HG03159 (cell line): ENCODE results near the gene SRXN1.

Experiments
- ATAC-seq: cut with Tn5 transposase; IDR thresholded peaks from one replicate; pipeline ENCODE4 v1.9.1; 2021; ENCODE audit warnings: mild to moderate bottlenecking, moderate library complexity; ENCODE audit not compliant: unreplicated experiment

Gene SRXN1

GRCh38 chr20:675453-676314 is 22.7 kb upstream of the SRXN1 start, which contains the start of gene SCRT2:
Gene SCRT2, minus strand, starts transcription at chr20:675802. Its CDS starts 201 bp downstream, at chr20:675601.
- ATAC-seq, result no peak

- no peak for ATAC-seq
Measured at GRCh38 chr20:675033-675452, 22.0 kb upstream of the SRXN1 start.

GRCh38 chr20:673603-674001 is 20.6 kb upstream of the SRXN1 start:
- ATAC-seq, result no peak

DNA sequence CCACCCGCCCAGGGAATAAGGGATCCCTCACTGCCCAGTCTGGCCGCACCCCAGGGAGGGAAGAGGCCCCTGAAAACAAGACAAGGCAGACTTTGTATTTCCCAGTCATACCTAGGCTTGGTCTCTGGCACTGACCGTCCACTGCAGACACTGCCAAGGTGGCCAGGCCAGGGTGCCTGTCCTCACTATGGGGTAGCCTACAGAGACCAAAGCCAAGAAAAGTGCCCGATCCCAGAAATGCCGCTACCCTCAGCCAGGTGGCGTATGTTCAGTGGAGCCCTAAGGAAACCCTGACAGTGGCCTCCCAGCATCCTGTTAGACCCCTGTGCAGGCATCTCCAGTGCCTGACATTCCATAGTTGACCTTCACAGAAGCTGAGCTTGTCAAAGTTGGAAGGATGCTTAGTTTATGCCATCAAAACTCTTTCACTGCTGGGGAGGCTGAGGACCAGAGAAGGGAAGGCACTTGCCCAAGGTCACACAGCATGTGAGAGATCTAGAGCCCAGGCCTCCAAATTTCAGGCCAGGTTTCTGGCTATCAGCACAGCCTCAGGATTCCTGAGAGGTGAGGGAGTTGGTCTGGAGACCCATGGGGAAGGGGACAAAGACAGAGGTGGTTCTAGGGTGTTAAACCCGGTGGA is 20.1 kb upstream of the SRXN1 start:
- no peak for ATAC-seq

DNA sequence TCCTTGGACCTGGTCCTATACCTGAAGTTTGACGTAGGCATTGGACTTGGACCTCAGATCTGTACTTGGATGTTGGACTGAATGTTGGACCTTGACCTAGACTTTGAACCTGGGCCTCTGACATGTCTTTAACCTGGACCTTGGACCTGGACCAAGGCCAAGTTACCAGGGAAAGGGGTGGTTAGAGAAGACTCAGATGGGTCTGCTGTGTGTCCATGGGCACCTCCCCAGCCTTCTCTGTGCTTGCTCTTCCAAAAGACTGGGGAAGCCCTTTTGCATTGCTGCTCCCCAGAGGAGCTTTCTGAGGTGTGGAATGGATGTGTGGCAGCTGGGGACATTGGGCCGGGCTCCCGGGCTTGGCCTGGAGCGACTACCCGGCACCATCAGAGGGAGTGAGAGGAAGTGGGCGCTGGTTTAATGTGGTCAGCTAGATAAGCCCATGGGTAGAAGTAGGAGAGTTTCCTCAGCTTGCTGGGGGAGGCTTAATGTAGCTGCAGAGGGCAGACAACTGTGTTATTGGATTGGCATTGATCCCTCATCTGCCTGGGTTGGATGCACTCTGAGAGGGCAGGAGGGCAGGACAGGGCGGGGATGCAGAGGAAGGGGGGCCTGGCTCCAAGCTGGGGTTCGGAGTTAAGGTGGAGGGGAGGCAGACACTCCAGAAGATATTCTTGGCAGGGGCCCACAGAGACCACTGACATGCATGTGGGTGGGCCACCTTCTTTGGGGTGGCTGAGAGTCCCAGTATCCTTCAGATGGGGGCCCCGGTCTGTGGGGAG is 18.4 kb upstream of the SRXN1 start:
- no peak for ATAC-seq

DNA sequence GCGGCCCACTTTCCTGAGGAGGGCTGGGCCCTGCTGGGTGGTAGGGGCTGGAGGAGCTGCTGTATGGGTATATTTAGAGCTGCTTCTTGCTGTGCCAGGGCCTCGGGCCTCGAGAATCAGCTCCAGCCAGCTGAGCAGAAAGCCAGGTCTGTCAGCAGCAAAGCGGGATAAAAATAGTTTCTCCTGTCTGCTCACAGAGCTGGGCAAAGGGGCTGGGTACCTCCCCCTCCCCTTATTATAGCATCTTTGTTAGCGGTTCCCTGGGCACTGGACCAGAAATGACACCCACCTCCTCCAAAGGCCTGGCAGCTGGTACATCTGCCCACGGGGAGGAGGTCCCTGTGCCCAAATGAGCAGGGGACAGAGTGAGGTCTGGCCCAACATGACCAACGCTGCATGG is 16.6 kb upstream of the SRXN1 start:
- no peak for ATAC-seq

- no peak for ATAC-seq
Measured at GRCh38 chr20:668638-669037, 15.6 kb upstream of the SRXN1 start.

DNA sequence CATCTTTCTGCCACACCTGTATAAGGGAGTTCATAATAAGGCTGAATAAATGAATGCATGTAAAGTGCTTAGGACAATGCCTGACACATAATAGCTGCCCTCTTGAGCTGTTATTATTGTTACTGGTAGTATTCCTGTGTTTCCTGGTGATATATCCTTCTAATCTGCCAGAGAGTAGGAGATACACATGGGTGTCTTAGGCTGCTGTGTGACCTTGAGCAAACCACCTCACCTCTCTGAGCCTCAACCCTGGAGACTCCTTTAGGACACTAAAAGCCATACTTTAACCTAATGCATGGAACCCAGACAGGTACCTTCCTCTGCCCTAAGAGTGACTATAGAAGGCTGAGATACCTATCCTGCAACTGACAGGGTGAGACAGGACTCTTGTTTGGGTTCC is 15.1 kb upstream of the SRXN1 start:
- no peak for ATAC-seq

DNA sequence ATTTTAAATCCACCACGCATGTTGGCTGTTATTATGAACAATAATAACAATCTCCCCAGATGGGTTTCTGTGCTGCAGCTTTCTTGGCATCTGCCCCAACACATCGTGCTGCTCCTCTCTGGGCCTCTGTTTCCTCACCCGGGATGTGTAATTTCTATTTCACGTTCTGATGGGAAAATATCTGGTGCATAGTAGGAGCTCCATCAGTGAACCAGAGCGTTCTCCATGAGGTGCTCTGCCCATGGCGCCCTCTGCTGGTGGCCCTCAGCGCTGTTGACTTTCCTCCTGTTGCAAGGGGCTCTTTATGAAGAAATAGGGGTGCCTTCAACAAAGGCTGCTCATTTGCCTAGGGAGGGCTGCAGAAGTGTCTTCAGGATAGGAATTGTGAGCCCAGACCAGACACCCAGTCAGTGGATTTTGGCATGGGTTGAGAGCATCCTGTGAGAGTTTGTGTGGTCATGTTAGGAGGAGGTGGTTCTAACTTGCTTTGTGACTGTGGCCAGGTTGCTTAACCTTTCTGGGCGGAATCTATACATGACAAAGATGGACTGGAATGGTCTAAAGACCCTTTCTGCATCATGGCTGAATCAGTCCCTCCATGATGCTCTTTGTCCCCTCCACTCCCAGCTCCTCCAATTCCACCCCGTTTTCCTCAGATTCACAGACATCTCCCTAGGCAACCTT is 14.5 kb upstream of the SRXN1 start:
- no peak for ATAC-seq

DNA sequence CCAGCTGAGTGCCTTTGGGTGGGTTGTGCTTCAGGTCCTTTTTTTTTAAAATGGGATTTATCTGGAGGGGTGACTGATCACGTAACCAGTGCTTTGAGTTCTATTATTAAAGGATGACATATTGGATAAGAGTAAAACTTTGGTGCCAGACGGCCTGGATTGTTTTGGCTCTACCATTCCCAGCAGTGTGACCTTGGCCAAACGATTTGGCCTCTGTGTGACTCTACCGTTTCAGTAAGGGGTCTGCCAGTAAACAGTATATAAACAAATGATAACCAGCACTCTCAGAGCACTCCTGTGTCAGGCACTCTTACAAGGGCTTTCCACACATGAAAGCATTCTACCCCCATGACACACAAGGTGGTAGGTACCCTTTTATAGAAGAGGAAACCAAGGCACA is 13.9 kb upstream of the SRXN1 start:
- ATAC-seq, result no peak

GRCh38 chr20:665276-665675 is 12.3 kb upstream of the SRXN1 start:
- ATAC-seq, result no peak

- ATAC-seq, result no peak
Measured at GRCh38 chr20:664576-664975, 11.6 kb upstream of the SRXN1 start.

DNA sequence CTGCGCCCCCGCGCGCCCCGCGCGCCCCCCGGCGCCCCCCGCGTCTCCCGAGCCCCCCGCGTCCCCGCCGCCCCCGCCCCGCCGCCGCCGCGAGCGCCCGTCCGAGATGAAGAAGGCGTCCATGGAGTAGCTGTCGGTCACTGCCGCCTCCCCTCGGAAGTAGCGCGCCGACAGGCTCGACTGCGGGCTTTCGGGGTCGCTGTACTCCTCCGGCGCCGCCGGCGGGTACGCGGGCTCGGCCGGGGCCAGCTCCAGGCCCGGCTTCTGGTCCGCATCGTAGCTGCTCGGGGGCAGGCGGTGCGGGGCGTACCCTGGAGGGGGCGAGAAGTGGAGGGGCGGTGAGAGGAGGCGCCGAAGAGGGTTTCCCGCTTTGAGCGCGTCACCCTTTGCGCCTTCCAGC is 11.2 kb upstream of the SRXN1 start:
- no peak for ATAC-seq

DNA sequence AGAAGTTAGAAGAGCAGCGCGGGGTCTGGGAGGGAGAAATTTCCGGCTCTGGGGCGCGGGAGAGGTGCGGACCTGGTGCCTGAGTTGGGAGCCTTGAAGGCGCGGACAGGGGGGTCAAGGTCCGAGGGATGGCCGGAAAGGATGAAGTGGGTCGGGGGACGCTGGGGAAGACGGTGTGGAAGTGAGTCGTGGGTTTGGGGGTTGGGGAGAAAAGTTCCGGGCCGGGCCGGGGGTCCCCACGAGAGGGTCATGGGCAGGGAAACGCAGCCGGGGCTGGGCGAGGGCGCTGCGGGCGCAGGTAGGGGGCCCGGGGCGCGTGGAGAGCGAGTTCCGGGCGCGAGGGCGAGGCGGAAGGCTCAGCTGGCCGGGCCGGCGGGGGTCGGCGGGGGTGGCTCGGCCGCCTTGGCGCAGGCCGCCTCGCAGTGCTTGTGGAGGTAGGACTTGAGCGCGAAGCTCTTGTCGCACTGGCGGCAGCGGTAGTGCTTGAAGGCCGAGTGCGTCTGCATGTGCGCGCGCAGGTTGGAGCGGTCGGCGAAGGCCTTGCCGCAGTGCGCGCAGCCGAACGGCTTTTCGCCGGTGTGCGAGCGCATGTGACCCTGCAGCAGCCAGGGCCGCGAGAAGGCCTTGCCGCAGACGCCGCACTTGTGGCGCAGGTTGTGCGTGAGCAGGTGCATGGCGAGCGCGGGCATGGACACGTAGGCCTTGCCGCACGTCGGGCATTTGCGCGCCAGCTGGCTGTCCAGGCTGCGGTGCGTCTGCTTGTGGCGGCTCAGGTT is 10.5 kb upstream of the SRXN1 start:
- no peak for ATAC-seq

DNA sequence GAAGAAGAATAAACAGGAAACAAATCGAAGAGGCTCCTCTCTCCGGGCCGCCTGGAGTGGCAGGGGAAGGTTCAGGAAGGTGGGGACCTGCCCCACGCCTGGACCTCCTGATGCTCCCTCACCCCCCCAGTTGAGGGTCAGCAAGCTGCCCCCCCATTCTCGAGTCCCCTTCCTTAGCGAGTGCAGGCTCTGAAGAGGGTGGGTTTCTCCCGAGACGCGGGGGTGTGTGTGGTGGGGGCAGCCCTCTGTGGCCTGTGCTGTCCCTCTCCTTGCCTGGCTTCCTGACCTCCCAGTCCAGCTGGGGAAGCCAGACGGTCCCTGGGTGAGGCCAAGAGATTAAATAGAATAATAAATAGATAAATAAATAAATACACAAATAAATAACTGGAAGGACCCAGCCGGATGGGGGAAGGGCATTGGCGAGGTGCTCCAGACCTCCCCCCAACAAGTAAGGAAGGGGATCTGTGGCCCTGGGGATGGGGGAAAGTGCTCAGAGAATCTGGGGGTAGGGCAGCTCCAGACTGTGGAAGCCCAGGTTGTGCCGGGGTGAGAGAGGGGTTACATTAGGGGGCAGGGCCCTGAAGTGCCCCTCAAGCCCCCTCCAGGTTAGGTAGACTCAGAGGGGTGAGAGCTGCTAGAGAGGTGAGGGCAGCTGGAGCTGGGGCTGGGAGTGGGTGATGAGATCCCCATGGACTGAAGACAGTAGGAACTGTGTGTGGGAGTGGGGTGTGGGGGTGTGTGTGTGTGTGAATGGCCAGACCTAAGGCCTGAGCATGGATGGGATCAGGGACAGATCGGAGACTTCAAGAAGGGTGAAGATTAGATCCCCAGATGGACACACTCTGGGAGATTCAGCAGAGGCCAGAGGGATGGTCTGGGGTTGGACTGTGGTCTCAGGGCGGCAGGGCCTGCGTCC is 9.5 kb upstream of the SRXN1 start:
- no peak for ATAC-seq

DNA sequence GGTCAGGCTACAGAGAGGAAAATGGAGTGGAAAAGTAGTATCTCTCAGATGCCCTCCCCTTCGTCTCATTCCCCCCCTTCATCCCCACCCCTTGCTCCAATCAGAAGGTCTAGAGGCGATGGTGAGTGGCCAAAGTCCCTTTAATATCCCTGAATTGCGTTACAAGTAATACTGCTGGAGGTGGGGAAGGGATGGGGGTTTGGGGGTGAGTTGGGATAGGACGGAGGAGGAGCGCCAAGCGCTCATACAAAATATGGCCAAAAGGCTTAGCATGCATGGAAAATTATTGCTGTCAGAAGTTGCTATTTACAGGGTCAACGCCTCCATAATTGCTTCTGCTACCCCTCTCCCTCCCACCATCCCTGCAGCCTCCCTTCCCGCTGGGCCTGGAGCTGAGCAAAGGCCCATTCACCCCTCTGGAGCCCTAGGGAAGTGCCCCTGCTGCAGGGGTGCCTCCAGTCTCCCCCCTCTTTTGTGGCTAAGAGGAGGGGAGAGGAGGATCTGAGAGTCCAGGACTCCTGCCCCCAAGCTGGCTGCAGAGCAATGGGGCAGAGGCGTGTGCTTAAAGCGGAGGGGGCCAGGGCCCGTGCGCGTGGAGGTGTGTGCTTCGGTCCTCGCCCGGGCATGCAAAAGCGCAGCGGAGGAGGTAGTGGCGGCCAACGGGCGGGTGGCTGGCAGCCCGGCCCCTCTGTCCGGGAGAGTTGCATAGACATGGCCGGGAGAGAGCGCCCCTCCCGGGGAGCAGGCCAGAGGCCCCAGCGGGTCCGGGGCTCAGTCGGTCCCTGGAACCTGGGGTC is 8.7 kb upstream of the SRXN1 start:
- ATAC-seq, result no peak

DNA sequence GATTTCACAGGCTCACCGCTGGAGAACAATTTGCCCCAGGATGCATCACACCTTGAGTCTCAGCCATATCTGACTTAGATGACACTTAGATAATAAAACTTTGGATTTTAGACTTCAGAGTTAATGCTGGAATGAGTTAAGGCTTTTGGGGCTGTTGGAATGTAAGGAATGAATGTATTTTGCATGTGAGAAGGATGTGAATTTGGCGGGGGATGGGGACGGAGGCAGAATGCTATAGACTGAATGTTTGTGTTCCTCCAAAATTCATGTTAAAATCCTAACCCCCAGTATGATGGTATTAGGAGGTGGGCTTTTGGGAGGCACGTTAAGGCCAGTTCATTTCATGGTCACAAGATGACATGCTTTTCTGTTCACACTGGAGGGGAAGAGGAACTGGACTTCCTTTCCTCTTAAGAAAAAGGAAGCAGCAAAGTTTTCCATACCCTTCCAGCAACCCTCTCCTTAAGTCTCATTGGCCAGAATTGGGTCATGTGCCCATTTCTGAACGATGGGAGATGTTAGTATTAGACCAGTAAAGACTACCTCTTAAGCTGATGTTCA is 5.8 kb upstream of the SRXN1 start:
- no peak for ATAC-seq

GRCh38 chr20:658202-658601 is 5.2 kb upstream of the SRXN1 start:
- ATAC-seq, result no peak
